HUES6 (cell line): ENCODE results near the gene MEF2D.
A peak's percentile ranks its signal among the peaks of the same experiment; 100 is the strongest.

Experiments used
- H3K27ac ChIP-seq: 2 replicates; pipeline ENCODE4 v1.7.0; 2013; ENCODE audit warnings: low read depth, mild to moderate bottlenecking, low read length, inconsistent platforms
- H3K27me3 ChIP-seq: 2 replicates; pipeline ENCODE4 v1.6.1; 2013; ENCODE audit warnings: low read length; ENCODE audit not compliant: control insufficient read depth, insufficient read depth
- H3K36me3 ChIP-seq: 2 replicates; pipeline ENCODE4 v1.6.1; 2013; ENCODE audit warnings: low read length; ENCODE audit not compliant: control insufficient read depth, insufficient read depth
- H3K4me1 ChIP-seq: 2 replicates; pipeline ENCODE4 v1.6.1; 2013; ENCODE audit warnings: low read length; ENCODE audit not compliant: control insufficient read depth, insufficient read depth
- H3K4me3 ChIP-seq: 2 replicates; pipeline ENCODE4 v1.5.1; 2013; ENCODE audit warnings: low read depth, low read length
- H3K9ac ChIP-seq: one replicate; pipeline ENCODE4 v1.6.1; 2013; ENCODE audit warnings: mild to moderate bottlenecking, low read length
- H3K9me3 ChIP-seq: 2 replicates; pipeline ENCODE4 v1.6.1; 2013; ENCODE audit warnings: low read depth, low read length; ENCODE audit not compliant: control insufficient read depth, insufficient read depth

The MEF2D gene

GRCh38 chr1:156431366-156431765 is 69.2 kb downstream of the MEF2D start:
- no peak overlapping the region for H3K9ac ChIP-seq
- H3K36me3 ChIP-seq, result no peaks in the 10 kb centered on the region
- H3K4me1 ChIP-seq, result peaks cover 45% of the 10 kb centered on the region
- H3K4me3 ChIP-seq, result no peak overlapping the region
- H3K27ac ChIP-seq, result no peak overlapping the region
- no peaks in the 10 kb centered on the region for H3K9me3 ChIP-seq
- H3K27me3 ChIP-seq, result peaks cover 99% of the 10 kb centered on the region

GRCh38 chr1:156430866-156431265 is 69.7 kb downstream of the MEF2D start:
- Histone ChIP-seq H3K36me3 (no peaks in the 10 kb centered on the region), H3K27ac (no peak overlapping the region), H3K9ac (no peak overlapping the region), H3K9me3 (no peaks in the 10 kb centered on the region), H3K27me3 (peaks cover 99% of the 10 kb centered on the region), H3K4me1 (peaks cover 43% of the 10 kb centered on the region), H3K4me3 (no peak overlapping the region)

- Histone ChIP-seq H3K4me3 (peak overlapping the region; percentile 26), H3K4me1 (peaks cover 43% of the 10 kb centered on the region), H3K36me3 (no peaks in the 10 kb centered on the region), H3K27ac (no peak overlapping the region), H3K9me3 (no peaks in the 10 kb centered on the region), H3K27me3 (peaks cover 99% of the 10 kb centered on the region), H3K9ac (no peak overlapping the region)
Measured at GRCh38 chr1:156430303-156430702, 70.3 kb downstream of the MEF2D start.

- Histone ChIP-seq H3K4me3 (peak overlapping the region; percentile 26), H3K4me1 (peaks cover 38% of the 10 kb centered on the region), H3K9me3 (no peaks in the 10 kb centered on the region), H3K27me3 (peaks cover 99% of the 10 kb centered on the region), H3K27ac (no peak overlapping the region), H3K9ac (no peak overlapping the region), H3K36me3 (no peaks in the 10 kb centered on the region)
Measured at GRCh38 chr1:156429313-156430060, 71.1 kb downstream of the MEF2D start.

GRCh38 chr1:156428746-156429288 is 71.8 kb downstream of the MEF2D start:
- H3K27ac ChIP-seq, result no peak overlapping the region
- H3K4me1 ChIP-seq, result peaks cover 38% of the 10 kb centered on the region
- no peaks in the 10 kb centered on the region for H3K9me3 ChIP-seq
- peak overlapping the region; percentile 26; the same call in 1 of the 2 replicates for H3K4me3 ChIP-seq
- H3K27me3 ChIP-seq, result peaks cover 99% of the 10 kb centered on the region
- H3K36me3 ChIP-seq, result no peaks in the 10 kb centered on the region
- no peak overlapping the region for H3K9ac ChIP-seq

GRCh38 chr1:156427957-156428356 is 72.6 kb downstream of the MEF2D start:
- Histone ChIP-seq H3K27ac (no peak overlapping the region), H3K4me1 (peaks cover 39% of the 10 kb centered on the region), H3K36me3 (no peaks in the 10 kb centered on the region), H3K4me3 (no peak overlapping the region), H3K9ac (no peak overlapping the region), H3K27me3 (peaks cover 99% of the 10 kb centered on the region), H3K9me3 (no peaks in the 10 kb centered on the region)

- no peaks in the 10 kb centered on the region for H3K9me3 ChIP-seq
- no peak overlapping the region for H3K9ac ChIP-seq
- H3K27ac ChIP-seq, result no peak overlapping the region
- H3K4me3 ChIP-seq, result no peak overlapping the region
- H3K36me3 ChIP-seq, result no peaks in the 10 kb centered on the region
- peaks cover 99% of the 10 kb centered on the region for H3K27me3 ChIP-seq
- peaks cover 33% of the 10 kb centered on the region for H3K4me1 ChIP-seq
Measured at GRCh38 chr1:156425943-156426342, 74.6 kb downstream of the MEF2D start.

GRCh38 chr1:156424806-156425432 is 75.7 kb downstream of the MEF2D start:
- no peak overlapping the region for H3K4me3 ChIP-seq
- H3K36me3 ChIP-seq, result no peaks in the 10 kb centered on the region
- no peak overlapping the region for H3K9ac ChIP-seq
- H3K27ac ChIP-seq, result no peak overlapping the region
- H3K4me1 ChIP-seq, result peaks cover 34% of the 10 kb centered on the region
- no peaks in the 10 kb centered on the region for H3K9me3 ChIP-seq
- peaks cover 100% of the 10 kb centered on the region for H3K27me3 ChIP-seq

- no peaks in the 10 kb centered on the region for H3K36me3 ChIP-seq
- H3K27ac ChIP-seq, result no peak overlapping the region
- H3K4me1 ChIP-seq, result peaks cover 25% of the 10 kb centered on the region
- H3K4me3 ChIP-seq, result no peak overlapping the region
- H3K9ac ChIP-seq, result no peak overlapping the region
- H3K9me3 ChIP-seq, result no peaks in the 10 kb centered on the region
- H3K27me3 ChIP-seq, result peaks cover 100% of the 10 kb centered on the region
Measured at GRCh38 chr1:156423422-156424352, 76.9 kb downstream of the MEF2D start.

GRCh38 chr1:156422602-156423091 is 77.9 kb downstream of the MEF2D start:
- Histone ChIP-seq H3K27me3 (peaks cover 99% of the 10 kb centered on the region), H3K36me3 (no peaks in the 10 kb centered on the region), H3K9ac (no peak overlapping the region), H3K4me1 (peaks cover 25% of the 10 kb centered on the region), H3K4me3 (peak overlapping the region; percentile 60), H3K9me3 (no peaks in the 10 kb centered on the region), H3K27ac (no peak overlapping the region)
